Measurements from ENCODE around the gene MAPK8IP3. TPM values are rescaled to one million over a fixed set of nuclear protein-coding genes. Genes with fewer than 3 reads are reported as not detected.
A peak's percentile ranks its signal among the peaks of the same experiment; 100 is the strongest.

Gene MAPK8IP3
- total RNA-seq, 1 donor = 179 TPM

DNA sequence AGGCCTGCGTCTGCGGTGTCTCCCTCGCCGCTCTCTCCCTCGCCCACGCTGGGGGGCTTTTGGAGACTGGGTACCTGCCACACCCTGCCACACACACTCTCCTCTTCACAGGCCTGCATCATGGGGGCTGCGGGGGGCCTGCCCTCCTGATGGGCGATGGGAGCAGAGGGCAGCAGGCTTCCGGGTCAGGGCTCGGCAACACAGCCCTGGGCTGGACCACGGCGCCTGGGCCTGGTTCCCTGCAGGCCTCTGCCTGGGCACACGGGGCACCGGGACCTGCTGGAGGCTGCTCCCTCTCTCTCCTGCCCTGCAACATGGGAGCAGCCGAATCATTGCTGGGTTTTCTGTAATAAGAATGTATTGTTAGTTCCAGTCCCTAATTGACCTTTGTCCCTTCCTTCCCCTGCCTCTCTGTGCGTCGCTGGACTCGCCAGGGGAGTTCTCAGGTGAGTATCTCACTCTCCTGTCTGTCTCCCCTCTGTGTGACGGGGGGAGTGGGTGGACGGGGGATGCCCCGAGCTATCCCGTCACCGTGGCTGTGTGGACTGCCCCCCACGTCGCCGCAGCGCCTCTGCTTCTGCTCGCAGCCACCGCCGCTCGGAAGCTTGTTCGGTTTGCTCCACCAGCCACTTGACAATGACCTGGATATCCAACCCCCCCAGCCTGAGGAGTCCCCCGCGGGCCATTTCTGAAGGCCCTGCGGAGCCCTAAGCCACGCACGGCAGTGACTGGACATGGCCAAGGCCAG, 51.9 kb downstream of the MAPK8IP3 start:
- DNase-seq (ENCODE audit: low read depth in 2 of 3, low spot score in 2 of 3) = no peak

DNA sequence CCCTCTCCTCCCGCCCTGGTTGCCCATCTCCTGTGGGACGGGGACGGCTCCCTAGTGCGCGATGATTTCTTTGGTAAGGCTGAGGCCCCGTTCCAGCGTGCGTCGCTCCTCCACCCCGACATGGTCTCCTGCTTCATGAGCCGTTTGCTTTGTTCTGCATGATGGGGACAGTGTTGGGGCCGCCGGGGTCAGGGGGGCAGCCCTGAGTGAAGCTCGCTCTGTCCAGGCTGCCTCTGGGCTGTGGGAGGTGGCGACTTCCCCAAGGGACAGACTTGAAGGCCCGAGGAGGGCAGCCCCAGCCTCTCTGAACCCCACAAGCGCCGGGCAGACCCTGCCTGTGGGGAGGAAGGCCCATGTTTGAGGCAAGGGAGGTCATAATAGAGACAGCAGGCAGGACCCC, 52.9 kb downstream of the MAPK8IP3 start:
- no peak for DNase-seq (ENCODE audit: low read depth in 2 of 3, low spot score in 2 of 3)

DNA sequence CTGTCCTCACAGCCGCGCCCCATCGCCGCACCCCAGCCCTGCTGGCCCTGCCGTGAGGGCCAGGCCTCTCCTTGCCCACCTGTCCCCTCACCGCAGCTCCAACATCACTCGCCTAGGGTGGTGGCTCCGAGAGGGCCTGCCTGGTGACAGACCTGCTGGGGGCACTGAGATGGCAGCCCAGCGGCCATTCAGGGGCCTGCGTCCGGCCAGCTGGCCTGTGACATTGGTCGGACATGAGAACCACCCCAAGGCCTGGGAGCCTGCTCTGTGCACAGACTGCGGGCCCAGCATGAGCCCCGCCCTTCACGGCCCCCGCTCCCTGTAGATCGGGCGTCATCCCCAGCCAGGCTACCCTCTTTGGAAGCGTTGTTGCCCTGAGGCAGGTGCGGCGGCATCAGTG, 53.5 kb downstream of the MAPK8IP3 start:
- no peak for DNase-seq (ENCODE audit: low read depth in 2 of 3, low spot score in 2 of 3)

DNA sequence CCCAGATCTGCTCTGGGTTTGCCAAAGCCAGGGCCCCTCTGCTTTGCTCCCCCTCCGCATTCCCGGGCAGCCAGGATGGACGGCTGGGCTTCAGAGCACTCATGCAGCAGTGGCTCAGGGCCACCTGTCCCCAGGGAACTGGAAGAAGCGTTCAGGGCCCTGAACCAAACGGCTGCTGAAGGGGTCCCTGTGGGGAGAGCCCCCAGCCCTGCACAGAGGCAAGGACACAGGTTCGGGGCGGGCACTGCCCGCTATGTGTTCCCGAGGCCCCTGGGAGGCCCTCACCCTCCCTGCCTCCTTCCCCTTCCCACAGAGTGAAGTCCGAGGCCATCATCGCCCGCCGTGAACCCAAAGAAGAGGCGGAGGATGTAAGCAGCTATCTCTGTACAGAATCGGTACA, 54.9 kb downstream of the MAPK8IP3 start:
- no peak for DNase-seq (ENCODE audit: low read depth in 2 of 3, low spot score in 2 of 3)

DNA sequence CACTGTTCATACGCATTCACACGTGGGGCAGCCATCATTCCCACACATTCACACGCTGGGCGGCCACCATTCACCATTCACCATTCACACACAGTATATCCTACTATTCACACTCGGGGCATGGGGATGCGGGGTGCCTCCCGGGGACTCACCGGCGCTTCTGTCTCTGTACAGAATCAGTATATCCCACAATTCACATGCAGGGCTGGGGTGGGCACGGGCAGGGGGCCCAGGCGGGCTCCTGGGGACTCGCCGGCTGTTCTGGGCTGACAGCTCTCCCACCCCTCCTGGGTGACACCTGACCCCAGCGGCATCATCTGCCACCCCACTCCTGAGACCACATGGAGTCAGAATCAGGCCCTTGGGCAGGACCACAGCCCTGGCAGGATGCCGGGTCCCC, 55.8 kb downstream of the MAPK8IP3 start:
- DNase-seq (ENCODE audit: low read depth in 2 of 3, low spot score in 2 of 3) = no peak

DNA sequence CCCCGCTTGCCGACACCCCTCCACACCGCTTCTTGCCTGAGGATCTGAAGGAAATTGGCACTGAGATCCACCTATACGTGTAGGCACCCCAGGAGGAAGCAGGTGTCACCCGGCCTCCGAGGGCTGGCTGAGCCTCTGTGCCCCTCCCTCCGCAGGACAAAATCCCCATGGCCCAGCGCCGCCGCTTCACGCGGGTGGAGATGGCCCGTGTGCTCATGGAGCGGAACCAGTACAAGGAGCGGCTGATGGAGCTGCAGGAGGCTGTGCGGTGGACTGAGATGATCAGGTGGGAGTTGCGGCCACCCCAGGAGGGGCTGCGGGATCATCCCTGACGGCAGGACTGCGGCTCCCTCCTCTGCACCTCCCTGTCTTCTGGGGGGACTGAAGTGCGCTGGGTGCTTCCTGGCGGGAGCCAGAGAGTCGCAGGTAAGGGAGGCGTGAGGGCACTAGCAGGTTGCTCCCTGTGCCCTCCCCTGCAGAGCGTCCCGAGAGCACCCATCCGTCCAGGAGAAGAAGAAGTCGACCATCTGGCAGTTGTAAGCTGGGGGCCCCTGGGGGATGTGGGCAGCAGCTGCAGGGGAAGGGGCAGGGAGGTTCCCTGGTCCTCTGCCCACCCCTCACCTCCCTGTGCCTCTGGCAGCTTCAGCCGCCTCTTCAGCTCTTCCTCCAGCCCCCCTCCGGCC, 56.3 kb downstream of the MAPK8IP3 start:
- DNase-seq (ENCODE audit: low read depth in 2 of 3, low spot score in 2 of 3) = no peak

DNA sequence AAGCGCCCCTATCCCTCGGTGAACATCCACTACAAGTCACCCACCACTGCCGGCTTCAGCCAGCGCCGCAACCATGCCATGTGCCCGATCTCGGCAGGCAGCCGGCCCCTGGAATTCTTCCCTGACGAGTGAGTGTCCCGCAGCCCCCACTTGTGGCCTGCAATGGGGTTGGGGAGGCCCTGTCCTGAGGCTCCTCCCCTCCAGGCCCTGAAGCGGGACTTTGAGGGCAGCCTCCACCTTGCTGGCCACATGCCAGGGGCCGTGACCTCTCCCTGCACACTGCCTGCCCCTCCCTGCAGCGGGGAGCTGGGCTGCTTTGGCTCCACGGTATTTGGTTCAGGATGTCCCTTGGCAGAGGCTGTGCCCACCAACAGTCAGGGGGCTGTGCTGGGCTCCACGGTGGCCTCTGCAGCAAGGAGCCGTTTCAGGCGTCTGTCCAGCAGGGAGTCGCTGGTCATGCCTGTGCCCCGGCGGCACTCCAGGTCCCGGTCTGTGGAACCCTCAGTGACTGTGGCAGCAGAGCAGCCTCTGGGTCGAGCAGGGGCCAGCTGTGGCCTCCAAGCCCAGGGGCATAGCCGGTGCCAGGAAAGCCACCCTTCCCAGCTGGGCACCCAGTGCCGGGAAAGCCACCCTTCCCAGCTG, 57.0 kb downstream of the MAPK8IP3 start:
- no peak for DNase-seq (ENCODE audit: low read depth in 2 of 3, low spot score in 2 of 3)

DNA sequence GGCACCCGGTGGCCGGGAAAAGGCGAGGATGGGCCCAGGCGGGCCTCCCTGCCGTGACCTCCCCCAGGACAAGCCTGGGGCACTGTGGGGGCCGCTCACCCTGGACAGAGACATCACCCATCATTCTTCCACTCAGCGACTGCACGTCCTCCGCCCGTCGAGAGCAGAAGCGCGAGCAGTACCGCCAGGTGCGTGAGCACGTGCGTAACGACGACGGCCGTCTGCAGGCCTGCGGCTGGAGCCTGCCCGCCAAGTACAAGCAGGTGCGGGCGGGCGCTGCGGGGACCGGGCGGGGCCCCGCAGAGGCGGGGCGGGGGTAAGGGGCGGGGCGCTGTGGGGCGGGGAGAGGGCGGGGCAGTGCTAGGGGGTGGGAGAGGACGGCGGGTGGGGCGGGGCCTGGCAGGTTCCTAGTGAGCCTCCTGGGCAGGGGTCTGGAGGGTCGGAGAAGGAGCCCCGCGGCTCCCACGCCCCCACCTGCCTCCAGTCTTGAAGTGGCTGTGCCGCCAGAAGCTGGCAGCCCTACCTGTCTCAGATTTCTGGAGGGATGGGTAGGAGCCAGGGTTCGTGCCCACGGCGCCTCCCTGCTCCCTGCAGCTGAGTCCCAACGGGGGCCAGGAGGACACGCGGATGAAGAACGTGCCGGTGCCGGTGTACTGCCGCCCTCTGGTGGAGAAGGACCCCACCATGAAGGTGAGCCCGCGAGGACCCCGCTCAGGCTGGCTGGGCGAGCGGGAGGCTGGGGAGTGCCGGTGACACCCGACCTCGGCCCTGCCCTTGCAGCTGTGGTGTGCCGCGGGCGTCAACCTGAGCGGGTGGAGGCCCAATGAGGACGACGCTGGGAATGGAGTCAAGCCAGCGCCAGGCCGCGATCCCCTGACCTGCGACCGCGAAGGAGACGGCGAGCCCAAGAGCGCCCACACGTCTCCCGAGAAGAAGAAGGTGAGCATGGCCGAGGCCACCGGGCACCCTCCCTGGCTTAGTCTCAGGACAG, 57.8 kb downstream of the MAPK8IP3 start:
- DNase-seq (ENCODE audit: low read depth in 2 of 3, low spot score in 2 of 3) = peak in 1 of 3 donors; percentile 12

DNA sequence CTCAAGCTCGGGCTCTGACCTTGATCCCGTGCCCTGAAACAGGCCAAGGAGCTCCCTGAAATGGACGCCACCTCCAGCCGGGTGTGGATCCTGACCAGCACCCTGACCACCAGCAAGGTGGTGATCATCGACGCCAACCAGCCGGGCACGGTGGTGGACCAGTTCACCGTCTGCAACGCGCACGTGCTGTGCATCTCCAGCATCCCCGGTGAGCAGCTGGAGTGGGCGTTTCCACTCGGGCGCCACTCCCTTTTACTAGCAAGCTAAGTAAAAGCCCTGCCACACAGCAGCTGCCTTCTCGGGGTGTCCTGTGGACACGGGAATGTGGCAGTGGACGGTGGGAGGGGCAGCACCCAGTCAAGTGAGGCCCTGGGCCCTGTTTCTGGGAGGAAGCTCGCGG, 59.0 kb downstream of the MAPK8IP3 start:
- no peak for DNase-seq (ENCODE audit: low read depth in 2 of 3, low spot score in 2 of 3)

DNA sequence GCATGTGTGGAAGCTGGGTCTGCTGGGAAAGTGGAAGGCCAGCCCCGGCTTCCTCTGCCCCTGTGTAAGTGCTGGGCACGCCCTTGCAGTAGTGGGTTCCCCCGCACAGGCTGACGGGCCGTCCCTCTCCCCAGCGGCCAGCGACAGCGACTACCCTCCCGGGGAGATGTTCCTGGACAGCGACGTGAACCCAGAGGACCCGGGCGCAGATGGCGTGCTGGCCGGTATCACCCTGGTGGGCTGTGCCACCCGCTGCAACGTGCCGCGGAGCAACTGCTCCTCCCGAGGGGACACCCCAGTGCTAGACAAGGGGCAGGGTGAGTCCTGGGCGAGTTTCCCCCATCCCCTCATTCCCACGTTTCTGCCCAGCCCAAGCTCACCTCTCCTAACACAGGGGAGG, 59.8 kb downstream of the MAPK8IP3 start:
- DNase-seq (ENCODE audit: low read depth in 2 of 3, low spot score in 2 of 3) = no peak

DNA sequence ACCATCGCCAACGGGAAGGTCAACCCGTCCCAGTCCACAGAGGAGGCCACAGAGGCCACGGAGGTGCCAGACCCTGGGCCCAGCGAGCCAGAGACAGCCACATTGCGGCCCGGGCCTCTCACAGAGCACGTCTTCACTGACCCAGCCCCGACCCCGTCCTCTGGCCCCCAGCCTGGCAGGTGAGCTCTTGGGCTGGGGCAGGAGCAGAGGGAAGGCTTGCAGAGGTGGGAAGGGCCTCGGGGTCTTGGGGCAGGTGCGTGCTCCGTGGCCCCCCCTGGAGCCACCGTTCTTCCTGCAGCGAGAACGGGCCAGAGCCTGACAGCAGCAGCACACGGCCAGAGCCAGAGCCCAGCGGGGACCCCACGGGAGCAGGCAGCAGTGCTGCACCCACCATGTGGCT, 60.2 kb downstream of the MAPK8IP3 start:
- DNase-seq (ENCODE audit: low read depth in 2 of 3, low spot score in 2 of 3) = no peak

DNA sequence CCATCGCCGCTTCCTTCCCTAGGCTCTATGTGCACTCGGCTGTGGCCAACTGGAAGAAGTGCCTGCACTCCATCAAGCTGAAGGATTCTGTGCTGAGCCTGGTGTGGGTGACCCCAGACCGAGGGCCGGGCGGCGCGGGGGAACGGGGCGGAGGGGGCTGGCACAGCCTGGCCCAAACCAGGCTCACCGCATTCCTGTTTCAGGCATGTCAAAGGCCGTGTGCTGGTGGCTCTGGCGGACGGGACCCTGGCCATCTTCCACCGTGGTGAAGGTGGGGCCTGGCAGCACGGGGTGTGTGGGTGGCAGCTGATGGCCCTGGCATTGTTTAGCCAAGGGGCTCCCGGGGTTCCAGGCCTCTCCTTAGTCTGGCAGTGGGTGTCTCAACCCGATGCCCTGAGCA, 60.7 kb downstream of the MAPK8IP3 start:
- no peak for DNase-seq (ENCODE audit: low read depth in 2 of 3, low spot score in 2 of 3)

DNA sequence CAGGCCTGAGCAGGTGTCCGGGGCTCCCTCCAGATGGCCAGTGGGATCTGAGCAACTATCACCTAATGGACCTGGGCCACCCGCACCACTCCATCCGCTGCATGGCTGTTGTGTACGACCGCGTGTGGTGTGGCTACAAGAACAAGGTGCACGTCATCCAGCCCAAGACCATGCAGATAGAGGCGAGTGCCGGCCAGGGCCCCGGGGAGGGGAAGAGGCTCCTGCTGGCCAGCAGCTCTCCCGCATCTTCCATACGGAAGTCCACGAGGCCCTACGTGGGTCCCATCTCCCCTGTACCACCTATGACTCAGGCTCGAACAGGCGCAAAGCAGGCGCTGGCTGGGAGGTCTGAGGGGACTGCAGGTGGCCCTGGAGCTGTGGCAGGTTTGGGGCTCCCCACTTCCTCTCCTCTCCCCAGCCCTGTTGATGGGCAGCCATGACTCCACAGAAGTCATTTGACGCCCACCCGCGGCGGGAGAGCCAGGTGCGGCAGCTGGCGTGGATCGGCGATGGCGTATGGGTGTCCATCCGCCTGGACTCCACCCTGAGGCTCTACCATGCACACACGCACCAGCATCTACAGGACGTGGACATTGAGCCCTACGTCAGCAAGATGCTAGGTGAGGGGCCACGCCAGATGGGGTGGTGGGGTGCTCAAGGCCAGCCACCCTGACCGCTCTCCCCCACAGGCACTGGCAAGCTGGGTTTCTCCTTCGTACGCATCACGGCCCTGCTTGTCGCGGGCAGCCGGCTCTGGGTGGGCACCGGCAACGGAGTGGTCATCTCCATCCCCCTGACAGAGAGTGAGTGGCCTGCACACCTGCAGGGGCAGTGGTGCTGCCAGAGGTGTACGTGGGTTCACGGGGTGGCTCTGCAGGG, 61.4 kb downstream of the MAPK8IP3 start:
- no peak for DNase-seq (ENCODE audit: low read depth in 2 of 3, low spot score in 2 of 3)

DNA sequence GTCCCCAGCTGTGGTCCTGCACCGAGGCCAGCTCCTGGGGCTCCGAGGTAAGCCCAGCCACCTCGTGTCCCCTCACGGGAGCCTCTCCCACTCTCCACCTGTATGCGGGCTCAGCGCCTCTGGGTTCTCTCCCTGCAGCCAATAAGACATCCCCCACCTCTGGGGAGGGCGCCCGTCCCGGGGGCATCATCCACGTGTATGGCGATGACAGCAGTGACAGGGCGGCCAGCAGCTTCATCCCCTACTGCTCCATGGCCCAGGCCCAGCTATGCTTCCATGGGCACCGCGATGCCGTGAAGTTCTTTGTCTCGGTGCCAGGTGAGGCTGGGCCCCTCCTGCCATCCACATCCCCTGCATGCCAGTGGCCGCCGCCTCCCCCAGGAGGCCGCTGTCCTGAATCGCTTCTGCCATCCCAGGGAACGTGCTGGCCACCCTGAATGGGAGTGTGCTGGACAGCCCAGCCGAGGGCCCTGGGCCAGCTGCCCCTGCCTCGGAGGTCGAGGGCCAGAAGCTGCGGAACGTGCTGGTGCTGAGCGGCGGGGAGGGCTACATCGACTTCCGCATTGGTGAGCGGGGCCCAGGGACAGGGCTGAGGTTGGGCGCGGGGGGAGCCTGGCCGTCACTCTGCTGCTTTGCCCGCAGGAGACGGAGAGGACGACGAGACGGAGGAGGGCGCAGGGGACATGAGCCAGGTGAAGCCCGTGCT, 62.2 kb downstream of the MAPK8IP3 start:
- no peak for DNase-seq (ENCODE audit: low read depth in 2 of 3, low spot score in 2 of 3)

DNA sequence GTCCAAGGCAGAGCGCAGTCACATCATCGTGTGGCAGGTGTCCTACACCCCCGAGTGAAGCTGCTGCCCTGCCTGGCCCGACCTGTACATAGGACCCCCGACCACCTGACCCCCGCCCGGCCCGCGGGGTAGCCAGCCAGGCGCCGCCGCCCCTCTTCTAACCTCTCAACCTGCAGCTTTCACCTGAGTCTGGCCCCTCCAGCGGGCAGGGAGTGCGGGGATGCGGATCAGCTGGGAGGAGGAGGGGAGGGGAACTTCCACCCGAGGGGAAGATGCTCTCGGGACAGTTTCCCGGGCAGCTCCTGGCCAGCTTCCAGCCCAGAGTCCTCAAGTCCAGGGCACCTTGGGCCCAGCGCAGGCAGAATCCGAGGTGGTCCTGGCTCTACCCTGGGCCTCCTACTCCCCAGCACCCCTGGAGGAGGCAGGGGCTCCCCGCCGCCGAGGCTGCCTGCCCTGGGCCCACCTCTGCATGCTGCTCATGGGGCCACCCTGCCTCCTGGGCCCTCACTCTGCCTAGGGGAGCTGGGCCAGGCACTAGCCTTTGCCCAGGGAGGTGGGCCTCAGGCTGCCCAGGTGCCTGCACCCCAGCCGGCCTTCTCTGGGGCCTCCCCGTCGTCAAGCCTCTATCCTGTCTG, 62.9 kb downstream of the MAPK8IP3 start:
- no peak for DNase-seq (ENCODE audit: low read depth in 2 of 3, low spot score in 2 of 3)

DNA sequence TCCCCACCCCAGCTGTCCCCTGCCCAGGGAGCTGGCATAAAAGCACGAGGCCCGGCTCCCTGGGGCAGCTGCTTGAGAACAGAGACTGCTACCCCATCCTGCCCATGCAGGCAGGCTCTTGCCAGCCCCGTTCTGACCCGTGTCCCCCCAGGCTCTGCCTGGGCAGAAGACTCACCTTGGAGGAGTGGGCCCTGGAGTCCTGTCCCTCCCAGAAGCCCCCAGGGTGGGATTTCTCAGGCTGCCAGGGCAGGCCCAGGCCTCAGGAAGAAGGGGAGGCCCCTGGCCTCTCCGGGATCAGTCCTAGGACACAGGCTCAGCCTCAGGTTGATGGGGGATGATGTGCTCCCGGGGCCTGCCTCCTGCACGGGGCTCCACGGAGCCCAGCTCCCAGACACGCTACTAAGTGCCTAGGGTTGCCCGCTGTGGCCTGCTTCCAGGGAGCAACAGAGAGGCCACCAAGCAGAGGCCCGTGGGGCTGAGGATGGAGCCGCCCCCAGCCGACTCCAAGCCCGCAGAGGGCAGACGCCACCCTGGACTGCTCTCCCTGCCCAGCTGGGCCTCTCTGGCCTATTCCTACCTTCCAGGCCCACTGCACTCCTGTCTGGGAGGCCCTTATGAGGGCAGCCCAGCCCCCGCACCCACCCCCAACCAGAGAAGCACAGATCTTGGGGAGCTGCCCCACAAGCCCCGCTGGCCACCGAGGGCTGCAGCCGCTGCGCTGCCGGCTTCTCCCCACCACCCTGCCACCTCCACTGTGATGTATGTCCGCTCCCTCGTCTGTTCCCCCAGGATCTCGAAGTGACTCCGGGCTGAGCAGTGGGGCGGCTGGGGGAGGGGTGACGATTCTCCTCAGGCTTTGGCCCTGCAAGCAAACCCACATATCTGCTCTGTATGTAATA, 63.7 kb downstream of the MAPK8IP3 start:
- no peak for DNase-seq (ENCODE audit: low read depth in 2 of 3, low spot score in 2 of 3)

DNA sequence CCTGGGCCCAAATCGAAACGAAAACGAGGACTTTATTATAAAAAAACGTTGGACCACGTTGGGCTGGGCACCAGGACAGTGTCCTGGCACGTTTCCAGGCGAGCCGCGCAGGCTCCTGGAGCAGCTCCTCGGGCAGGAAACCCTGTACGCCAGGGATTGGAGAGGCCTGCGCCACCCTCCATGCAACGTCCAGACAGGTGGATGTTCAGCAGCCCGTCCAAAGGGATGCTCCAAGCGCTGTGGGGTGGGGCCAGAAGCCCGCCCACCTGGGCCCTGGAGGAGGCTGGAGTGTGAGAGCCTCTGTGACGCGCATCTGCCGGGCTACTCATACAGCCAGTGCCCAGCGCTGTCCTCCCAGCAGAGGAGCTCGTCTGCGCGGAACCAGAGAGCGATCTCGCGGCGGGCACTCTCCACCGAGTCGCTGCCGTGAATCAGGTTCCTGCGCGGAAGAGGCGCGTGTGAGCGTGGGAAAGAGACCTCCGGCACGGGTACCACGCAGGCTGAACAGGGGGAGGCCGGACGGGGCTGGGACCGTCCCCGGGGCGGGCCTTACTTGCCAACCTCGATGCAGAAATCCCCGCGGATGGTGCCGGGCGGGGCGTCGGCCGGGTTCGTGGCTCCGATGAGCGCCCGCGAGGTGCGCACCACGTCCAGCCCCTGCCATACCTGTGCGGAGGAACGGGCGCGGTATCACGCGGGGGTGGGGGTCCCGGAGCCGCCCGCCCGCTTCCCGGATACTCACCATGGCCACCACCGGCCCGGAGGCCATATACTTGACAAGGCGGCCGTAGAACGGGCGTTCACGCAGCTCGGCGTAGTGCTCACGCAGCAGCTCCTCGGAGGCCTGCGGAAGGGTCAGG, 64.6 kb downstream of the MAPK8IP3 start:
- DNase-seq (ENCODE audit: low read depth in 2 of 3, low spot score in 2 of 3) = peak; percentile 16 to 35 (median 24)

Data from hematopoietic multipotent progenitor cell (in vitro differentiated cells).